ENCODE data around the gene MTF2. TPM values are rescaled to one million over a fixed set of nuclear protein-coding genes. Genes with fewer than 3 reads are reported as not detected.

MTF2 gene
- total and polyA plus RNA-seq, 2 experiments from 2014 or later: 14.1 to 17.6 TPM

DNA sequence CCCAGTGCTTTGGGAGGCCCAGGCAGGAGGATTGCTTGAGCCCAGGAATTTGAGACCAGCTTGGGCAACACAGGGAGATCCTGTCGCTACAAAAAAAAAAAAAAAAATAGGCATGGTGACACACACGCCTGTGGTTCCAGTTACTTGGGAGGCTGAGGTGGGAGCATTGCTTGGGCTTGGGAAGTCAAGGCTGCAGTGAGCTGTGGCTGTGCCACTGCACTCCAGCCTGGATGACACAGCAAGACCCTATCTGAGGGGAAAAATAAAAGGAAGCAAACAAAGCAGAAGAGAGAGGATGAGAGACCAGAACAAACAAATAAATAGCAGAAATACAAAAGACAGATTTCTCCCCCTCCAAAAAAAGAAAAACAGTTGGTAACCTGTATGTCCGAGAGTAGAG lies 34.0 kb downstream of the MTF2 start:
- peaks cover 16% of the 10 kb centered on the region for H3K4me1 ChIP-seq (ENCODE audit: insufficient read depth)
- no peak overlapping the region for H3K4me3 ChIP-seq
- in situ Hi-C loops (cut with MboI): no loop called here
- TF ChIP-seq EZH2phosphoT487 (IDR thresholded peaks at IDR 0.05; ENCODE audit: insufficient read depth, low read depth): no peak
- TF ChIP-seq EZH2 (IDR thresholded peaks at IDR 0.05; ENCODE audit: insufficient read depth, poor library complexity, severe bottlenecking): no peak
- no peak overlapping the region for H3K9ac ChIP-seq
- H3F3A ChIP-seq (ENCODE audit: insufficient read depth): 0 out of 2 replicates have a peak, but pooled peaks cover 3% of the 10 kb centered on the region
- no peak overlapping the region for H3K4me2 ChIP-seq (ENCODE audit: unreplicated experiment)
- no peak overlapping the region for H3K27ac ChIP-seq
- H3K27me3 ChIP-seq (replicated peaks; ENCODE audit: insufficient read depth): no peaks in the 10 kb centered on the region
- no peaks in the 10 kb centered on the region for H4K20me1 ChIP-seq (ENCODE audit: insufficient read depth)
- H3K36me3 ChIP-seq (ENCODE audit: low read depth): peaks cover 10% of the 10 kb centered on the region
- H3K9me2 ChIP-seq (ENCODE audit: insufficient read depth): no peaks in the 10 kb centered on the region
- H3K79me2 ChIP-seq (ENCODE audit: insufficient read depth): peaks cover 85% of the 10 kb centered on the region
- no peak overlapping the region for H2AFZ ChIP-seq
- DNase-seq: no peak
- no peaks in the 10 kb centered on the region for H3K9me3 ChIP-seq (ENCODE audit: low read depth)
- 94 to 97% methylated on average over 3 of the region's 3 CpGs for WGBS, 2 experiments (ENCODE audit: low coverage in 1 of 2, low lambda C conversion rate in 2 of 2, missing lambda C conversion rate in 2 of 2)

GRCh38 chr1:93114391-93114790 lies 35.3 kb downstream of the MTF2 start:
- 97 to 98% methylated on average over 2 of the region's 2 CpGs for WGBS, 2 experiments (ENCODE audit: low coverage in 1 of 2, low lambda C conversion rate in 2 of 2, missing lambda C conversion rate in 2 of 2)
- DNase-seq: peak; percentile 26

DNA sequence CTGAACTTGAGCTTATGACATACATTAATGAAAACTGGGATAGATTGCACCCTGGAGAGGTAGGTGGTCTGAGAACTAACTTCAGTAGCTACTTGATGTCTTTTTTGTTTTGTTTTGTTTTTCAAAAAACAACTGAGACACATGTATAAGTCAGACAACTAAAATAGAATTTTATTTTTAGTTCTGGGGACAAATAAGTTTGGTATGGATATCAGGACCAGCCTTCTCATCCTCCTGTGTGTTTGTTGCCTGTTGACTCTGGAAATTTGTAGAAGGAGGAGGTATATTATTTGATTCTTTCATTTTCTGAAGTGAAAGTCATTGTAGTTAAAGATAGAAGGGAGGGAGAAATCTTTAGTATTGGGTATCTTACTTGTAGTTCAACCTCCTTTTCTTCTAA lies 41.5 kb downstream of the MTF2 start:
- H3K4me2 ChIP-seq (ENCODE audit: unreplicated experiment): no peak overlapping the region
- in situ Hi-C loops (cut with MboI): no loop called here

More at GRCh38 chr1:93114391-93114790, 35.3 kb downstream of the MTF2 start:
- Histone ChIP-seq H3K36me3 (ENCODE audit: low read depth) (peaks cover 22% of the 10 kb centered on the region), H3K27me3 (replicated peaks; ENCODE audit: insufficient read depth) (no peaks in the 10 kb centered on the region), H3K4me1 (ENCODE audit: insufficient read depth) (peaks cover 16% of the 10 kb centered on the region), H4K20me1 (ENCODE audit: insufficient read depth) (no peaks in the 10 kb centered on the region), H3K9me2 (ENCODE audit: insufficient read depth) (no peaks in the 10 kb centered on the region), H3K27ac (no peak overlapping the region), H3K4me2 (ENCODE audit: unreplicated experiment) (no peak overlapping the region), H3K79me2 (ENCODE audit: insufficient read depth) (peaks cover 72% of the 10 kb centered on the region), H2AFZ (no peak overlapping the region), H3K9ac (no peak overlapping the region), H3F3A (ENCODE audit: insufficient read depth) (0 out of 2 replicates have a peak, but pooled peaks cover 3% of the 10 kb centered on the region), H3K4me3 (no peak overlapping the region), H3K9me3 (ENCODE audit: low read depth) (no peaks in the 10 kb centered on the region)
- TF ChIP-seq EZH2phosphoT487 (IDR thresholded peaks at IDR 0.05; ENCODE audit: insufficient read depth, low read depth) (no peak), EZH2 (IDR thresholded peaks at IDR 0.05; ENCODE audit: insufficient read depth, poor library complexity, severe bottlenecking) (no peak)
- in situ Hi-C loops (cut with MboI): no loop called here

DNA sequence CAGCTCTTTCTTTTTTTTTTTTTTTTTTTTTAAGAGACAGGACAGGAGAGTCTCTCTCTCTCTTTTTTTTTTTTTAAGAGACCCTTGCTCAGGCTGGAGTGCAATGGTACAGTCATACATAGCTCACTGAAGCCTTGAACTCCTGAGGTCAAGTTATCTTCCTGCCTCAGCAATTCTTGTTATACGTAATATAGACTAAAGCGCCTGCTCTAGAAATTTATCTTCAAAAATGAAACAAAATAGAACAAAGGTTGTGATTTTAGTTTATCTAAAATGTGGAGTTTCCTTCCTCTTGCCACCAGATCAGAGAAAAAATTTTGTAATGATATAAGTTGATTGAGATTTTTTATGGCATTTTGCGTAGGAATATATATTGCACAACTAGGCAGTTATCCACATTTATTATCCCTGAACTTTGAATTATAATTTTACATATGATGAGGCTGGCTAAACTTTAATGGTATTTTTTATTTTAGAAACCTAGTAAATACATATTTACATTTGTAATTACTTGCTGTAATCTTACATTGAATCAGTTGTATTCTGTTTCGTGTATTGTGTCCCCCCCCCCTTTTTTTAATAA lies 44.2 kb downstream of the MTF2 start:
- Histone ChIP-seq H3K27me3 (replicated peaks; ENCODE audit: insufficient read depth) (no peaks in the 10 kb centered on the region), H3K4me1 (ENCODE audit: insufficient read depth) (no peaks in the 10 kb centered on the region), H3K9me3 (ENCODE audit: low read depth) (no peaks in the 10 kb centered on the region), H2AFZ (no peak overlapping the region), H3K27ac (no peak overlapping the region), H3K4me2 (ENCODE audit: unreplicated experiment) (no peak overlapping the region), H3K79me2 (ENCODE audit: insufficient read depth) (peaks cover 11% of the 10 kb centered on the region; the same call in 1 of the 2 replicates), H3K36me3 (ENCODE audit: low read depth) (peaks cover 20% of the 10 kb centered on the region; the same call in 1 of the 2 replicates), H3K9me2 (ENCODE audit: insufficient read depth) (no peaks in the 10 kb centered on the region), H3K9ac (no peak overlapping the region), H3K4me3 (no peak overlapping the region), H4K20me1 (ENCODE audit: insufficient read depth) (no peaks in the 10 kb centered on the region), H3F3A (ENCODE audit: insufficient read depth) (no peaks in the 10 kb centered on the region)
- in situ Hi-C loops (cut with MboI): no loop called here
- no peak for DNase-seq
- WGBS, 2 experiments (ENCODE audit: low coverage in 1 of 2, low lambda C conversion rate in 2 of 2, missing lambda C conversion rate in 2 of 2): 97 to 98% methylated on average over 4 of the region's 4 CpGs
- no peak for TF ChIP-seq EZH2phosphoT487 (IDR thresholded peaks at IDR 0.05; ENCODE audit: insufficient read depth, low read depth)
- no peak for TF ChIP-seq EZH2 (IDR thresholded peaks at IDR 0.05; ENCODE audit: insufficient read depth, poor library complexity, severe bottlenecking)

More for the DNA sequence above, 41.5 kb downstream of the MTF2 start:
- H4K20me1 ChIP-seq (ENCODE audit: insufficient read depth): no peaks in the 10 kb centered on the region
- no peaks in the 10 kb centered on the region for H3F3A ChIP-seq (ENCODE audit: insufficient read depth)
- no peaks in the 10 kb centered on the region for H3K27me3 ChIP-seq (replicated peaks; ENCODE audit: insufficient read depth)
- no peak overlapping the region for H3K27ac ChIP-seq
- TF ChIP-seq EZH2 (IDR thresholded peaks at IDR 0.05; ENCODE audit: insufficient read depth, poor library complexity, severe bottlenecking): no peak
- no peak for TF ChIP-seq EZH2phosphoT487 (IDR thresholded peaks at IDR 0.05; ENCODE audit: insufficient read depth, low read depth)
- H3K36me3 ChIP-seq (ENCODE audit: low read depth): peaks cover 30% of the 10 kb centered on the region
- H3K9me2 ChIP-seq (ENCODE audit: insufficient read depth): no peaks in the 10 kb centered on the region
- no peak overlapping the region for H3K9ac ChIP-seq
- no peaks in the 10 kb centered on the region for H3K4me1 ChIP-seq (ENCODE audit: insufficient read depth)
- peaks cover 25% of the 10 kb centered on the region; the same call in 1 of the 2 replicates for H3K79me2 ChIP-seq (ENCODE audit: insufficient read depth)
- no peak overlapping the region for H3K4me3 ChIP-seq
- H3K9me3 ChIP-seq (ENCODE audit: low read depth): no peaks in the 10 kb centered on the region
- no peak for DNase-seq
- no peak overlapping the region for H2AFZ ChIP-seq

Data from GM23248 (cell line).